B cell (primary cell): ENCODE results near the gene CALML4.

Source experiments
- CTCF ChIP-seq: fragments of 200-600 bp; IDR thresholded peaks from one replicate; pipeline ENCODE4 v1.8.0; 2022; ENCODE audit warnings: antibody characterized with exemption, mild to moderate bottlenecking
- EZH2 ChIP-seq: IDR thresholded peaks from 2 replicates; pipeline ENCODE4 v1.6.1; 2012; ENCODE audit warnings: borderline replicate concordance, low read depth, mild to moderate bottlenecking, moderate library complexity, low read length; ENCODE audit not compliant: insufficient read depth, poor library complexity, severe bottlenecking

DNA sequence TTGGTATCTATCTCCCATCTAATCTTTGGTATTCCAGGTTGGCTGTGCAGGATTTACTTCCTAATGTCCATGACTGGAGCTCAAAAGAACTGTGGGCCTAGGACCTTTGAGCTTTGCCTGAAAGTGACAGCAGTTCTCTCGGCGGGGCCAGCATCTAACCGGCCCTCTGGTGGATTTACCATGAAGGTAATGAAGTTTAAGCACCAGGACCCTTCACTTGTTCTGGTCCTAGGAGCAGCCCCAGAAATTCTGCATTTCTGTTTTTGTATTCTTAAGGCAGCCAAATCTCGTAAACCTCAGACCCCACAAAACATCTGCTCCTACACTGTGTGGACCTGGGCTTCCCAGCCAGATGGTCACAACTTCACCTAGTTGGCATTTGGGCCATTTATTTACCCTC, 13.0 kb downstream of the CALML4 start:
- TF ChIP-seq CTCF (no peak), EZH2 (no peak)
